ENCODE measurements around the gene PSD2.
A peak's percentile ranks its signal among the peaks of the same experiment; 100 is the strongest.

Gene PSD2

GRCh38 chr5:139812836-139813805, 17.5 kb downstream of the PSD2 start:
- DNase-seq: no peak

DNA sequence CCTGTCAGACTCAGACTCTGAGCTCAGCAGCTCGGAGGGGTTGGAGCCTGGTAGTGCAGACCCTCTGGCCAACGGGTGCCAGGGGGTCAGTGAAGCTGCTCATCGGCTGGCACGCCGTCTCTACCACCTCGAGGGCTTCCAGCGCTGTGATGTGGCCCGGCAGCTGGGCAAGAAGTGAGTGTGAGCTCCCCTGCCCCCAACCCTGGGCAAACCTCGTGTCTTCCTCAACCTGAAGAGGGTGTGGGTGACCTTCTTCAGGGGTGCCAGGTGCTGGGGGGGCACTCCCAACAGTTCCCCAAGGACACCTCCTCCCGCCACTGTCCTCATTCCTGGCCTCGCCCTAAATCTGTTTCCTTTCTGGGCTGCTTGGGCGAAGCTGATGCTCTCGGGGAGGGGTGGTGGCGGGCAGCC, 18.6 kb downstream of the PSD2 start:
- DNase-seq: no peak

DNA sequence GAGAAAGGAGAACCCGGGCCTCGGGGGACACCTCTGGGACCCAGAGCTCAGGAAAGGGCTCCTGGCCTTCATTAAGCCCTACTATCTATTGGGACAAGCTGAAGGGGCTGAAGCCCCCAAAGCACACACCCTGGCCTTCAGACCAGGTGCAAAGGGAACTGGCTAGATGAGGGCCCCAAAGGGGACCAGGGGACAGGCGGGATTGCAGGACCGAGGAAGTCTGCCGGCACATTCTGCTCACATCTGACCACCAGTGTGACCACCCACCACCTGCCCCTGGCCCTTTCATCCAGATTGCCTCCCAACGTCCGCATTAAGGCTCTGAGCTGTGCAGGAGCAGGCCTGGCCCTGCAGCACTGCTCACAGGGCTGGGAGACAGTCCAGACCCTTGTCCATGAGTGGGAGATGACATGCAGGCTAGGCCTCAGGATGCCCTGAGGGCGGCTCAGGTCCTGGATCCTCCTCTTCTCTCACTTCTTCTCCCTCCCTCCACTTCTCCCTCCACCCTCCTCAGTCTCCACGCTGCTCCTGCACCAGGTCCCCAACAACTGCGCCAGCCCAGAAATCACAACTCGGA, 19.2 kb downstream of the PSD2 start:
- DNase-seq: no peak

- no peak for DNase-seq
Measured at GRCh38 chr5:139816566-139816965, 21.0 kb downstream of the PSD2 start.

- no peak for DNase-seq
Measured at GRCh38 chr5:139817362-139817761, 21.8 kb downstream of the PSD2 start.

GRCh38 chr5:139817970-139818369, 22.4 kb downstream of the PSD2 start:
- no peak for DNase-seq

- DNase-seq: no peak
Measured at GRCh38 chr5:139820130-139820529, 24.5 kb downstream of the PSD2 start.

- no peak for DNase-seq
Measured at GRCh38 chr5:139820606-139821005, 25.0 kb downstream of the PSD2 start.

- DNase-seq: no peak
Measured at GRCh38 chr5:139821806-139822552, 26.4 kb downstream of the PSD2 start.

DNA sequence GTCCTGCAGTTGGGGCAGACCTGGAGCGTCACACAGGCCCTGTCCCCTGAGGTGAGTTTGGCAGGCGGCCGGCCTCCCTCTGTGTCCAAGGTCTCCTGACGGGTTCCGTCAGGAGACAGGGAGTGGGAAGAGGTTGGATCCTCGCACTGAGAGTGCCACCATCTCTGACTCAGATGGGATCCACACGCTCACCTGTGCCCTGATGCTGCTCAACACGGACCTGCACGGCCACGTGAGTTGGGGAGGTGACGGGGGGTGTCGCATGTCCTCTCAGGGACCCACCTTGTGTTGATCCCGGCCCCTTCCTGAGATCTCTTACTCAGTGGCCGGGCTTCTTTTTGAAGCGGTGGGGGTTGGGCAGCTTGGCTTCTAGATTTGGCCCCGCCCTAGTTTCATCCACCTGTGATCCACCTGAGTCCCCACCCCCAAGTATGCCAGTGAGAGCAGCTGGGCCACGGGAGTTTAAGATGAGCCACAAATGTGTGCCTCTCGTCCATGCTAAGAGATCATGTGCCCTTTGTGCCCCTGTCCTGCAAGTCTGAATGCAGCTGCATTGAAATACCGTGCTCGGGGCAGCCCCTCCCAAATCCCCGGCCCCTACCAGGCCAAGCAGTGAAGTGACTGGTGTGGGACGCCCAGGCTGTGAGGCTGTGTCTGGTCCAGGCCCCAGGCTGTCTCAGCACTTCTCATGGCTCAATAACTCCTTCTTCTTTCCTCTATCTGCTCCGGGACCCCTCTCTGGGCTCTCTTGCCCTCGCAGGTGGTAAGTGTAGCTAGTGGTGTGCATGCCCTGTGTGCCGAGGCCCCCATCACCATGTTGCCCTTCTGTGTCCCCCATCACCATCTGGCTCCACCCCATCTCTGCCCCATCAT, 27.2 kb downstream of the PSD2 start:
- DNase-seq: no peak

DNA sequence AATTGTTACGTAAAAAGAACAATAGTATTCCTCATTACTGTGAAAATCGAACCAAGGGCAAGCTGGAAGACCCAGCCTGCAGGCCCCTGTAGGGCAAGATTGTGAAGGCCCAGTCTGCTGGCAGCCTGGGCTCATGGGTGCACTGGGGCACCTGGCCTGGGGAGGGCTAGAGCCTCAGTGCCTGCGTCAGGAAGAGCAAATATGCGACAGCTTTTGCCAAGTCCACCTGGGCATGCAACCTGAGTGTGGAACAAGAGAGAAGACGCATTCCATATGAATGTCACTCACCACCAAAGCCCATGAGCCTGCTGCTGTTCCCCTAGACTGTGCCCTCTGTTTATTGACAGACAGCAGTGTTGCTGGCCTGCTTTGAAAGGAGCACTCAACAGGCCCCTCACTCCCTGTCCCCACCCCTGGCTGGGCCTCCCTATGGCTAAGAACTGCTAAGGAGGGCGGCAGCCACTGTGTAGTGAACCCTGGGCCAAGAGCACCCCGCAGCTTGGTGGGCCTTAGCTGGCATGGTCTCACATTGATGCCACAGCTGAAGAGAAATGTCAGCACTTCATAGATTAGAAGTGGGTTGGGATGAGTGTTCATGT, 28.2 kb downstream of the PSD2 start:
- DNase-seq: no peak

DNA sequence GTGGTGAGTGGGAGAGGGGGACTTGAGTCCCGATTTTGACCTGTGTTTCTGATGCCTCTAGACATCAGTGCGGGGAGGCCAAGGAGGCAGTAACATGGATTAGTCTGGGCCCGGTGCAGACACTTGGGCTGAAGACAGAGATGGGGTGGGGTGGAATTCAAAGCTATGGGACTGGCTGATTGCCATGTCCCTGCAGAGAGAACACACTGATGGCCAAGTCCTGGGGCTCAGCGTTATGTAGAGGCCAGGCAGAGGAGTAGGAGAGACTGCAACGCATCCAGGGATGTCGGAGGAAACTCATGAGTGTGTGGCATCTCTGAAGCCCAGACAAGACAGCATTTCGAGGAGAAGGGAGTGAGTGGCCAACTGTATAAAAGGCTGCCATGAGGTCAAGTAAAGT, 30.1 kb downstream of the PSD2 start:
- DNase-seq: no peak

- peak in 9 of 14 donors; percentile 28 to 88 (median 69) for DNase-seq
Measured at GRCh38 chr5:139828207-139828895, 32.7 kb downstream of the PSD2 start.

DNA sequence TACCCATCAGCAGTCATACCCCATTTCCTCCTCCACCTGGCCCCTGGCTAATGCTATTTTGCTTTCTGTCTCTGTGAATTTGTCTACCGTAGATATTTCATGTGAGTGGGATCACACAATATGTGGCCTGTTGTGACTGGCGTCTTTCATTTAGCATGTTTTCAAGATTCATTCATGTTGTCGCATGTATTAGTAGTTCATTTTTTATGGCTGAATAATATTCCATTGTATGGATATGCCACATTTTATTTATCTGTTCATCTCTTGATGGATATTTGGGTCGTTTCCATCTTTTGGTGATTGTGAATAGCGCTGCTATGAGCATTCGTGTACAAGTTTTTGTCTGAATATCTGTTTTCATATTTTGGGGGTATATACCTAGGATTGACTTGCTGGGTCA, 33.9 kb downstream of the PSD2 start:
- DNase-seq: no peak

DNA sequence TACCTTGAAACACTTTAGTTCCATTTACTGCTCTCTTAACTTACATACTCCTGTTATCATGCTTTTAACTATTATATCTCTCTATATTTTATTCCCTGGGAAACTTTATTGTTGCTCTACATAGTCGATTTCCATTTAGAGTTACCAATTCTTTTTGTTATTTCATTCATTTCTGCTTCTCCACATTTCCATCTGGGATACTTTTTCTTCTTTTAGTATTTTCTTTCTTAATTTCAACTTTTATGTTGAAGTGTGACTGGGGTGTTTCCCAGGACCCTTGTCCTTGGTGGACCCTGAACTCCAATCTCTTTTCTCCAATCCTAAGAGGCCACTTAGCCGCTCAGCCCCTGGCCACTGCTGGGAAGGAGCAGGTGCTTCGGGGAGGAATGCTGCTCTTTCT, 36.0 kb downstream of the PSD2 start:
- DNase-seq: no peak

GRCh38 chr5:139833525-139833924, 37.9 kb downstream of the PSD2 start:
- no peak for DNase-seq

DNA sequence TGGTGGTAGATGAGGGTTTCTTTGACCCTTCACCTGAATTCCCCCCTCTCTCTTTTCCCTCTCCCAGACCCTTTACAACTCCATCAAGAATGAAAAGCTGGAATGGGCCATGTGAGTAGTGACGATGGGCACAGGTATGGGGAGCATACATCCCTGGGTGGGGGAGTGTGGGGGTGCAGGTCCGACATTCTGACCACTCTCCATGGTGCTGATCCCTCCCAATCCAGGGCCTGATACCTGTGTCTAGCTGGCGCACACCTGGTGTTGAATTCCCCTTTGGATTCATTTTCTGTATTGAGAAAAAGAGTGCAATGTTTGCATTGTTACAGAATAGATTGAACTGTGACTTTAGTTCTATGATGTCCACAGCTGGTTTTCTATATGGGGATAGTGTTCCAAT, 40.0 kb downstream of the PSD2 start:
- no peak for DNase-seq

DNA sequence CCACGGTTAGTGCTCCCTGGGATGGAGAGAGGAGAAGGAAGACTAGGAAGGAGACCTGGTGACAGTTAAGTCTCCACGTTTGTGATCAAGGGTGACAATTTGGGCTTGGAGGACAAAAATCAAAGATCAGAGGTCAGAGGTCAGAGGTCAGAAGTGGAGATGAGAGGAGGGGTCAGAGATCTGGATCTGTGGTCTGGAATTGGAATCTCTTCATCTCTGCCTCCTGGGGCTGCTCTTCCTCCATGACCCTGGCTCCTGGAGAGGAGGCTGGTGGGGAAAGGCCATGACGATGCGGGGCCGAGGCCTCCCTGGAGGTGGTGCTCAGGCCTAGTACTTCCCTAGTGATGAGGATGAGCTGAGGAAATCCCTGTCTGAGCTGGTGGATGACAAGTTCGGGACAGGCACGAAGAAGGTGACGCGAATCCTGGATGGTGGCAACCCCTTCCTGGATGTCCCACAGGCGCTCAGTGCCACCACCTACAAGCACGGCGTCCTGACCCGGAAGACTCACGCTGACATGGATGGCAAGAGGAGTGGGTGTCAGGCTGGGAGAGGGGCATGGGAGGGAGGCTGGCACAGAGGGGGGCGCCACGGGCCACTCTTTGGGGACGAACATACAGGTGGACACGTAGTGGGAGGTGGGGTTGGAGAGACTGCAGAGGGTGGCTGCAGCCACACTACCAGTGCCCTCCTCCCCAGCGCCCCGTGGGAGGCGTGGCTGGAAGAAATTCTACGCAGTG, 41.0 kb downstream of the PSD2 start:
- DNase-seq: no peak

GRCh38 chr5:139837711-139838380, 42.2 kb downstream of the PSD2 start:
- DNase-seq: no peak
